Keratinocyte (primary cell): ENCODE results near the gene TMEM270. TPM values are rescaled to one million over a fixed set of nuclear protein-coding genes. Genes with fewer than 3 reads are reported as not detected.
"Not testable (repeated sequence)": the region's sequence is repeated elsewhere in the genome, so short reads cannot be mapped to it uniquely, and the experiment has no call there.

ENCODE experiments used
- DNase-seq: peaks from one replicate; pipeline ENCODE4 v3.0.0-alpha.2; 2011; ENCODE audit warnings: low read depth, missing footprints, low spot score
- FAIRE-seq: peaks from 2 replicates; lab custom pipeline; 2011; peaks lifted over from hg19 to GRCh38; lab: Jason Lieb, UNC
- H2AFZ ChIP-seq: 2 replicates; pipeline ENCODE4 v1.6.0; 2012; ENCODE audit warnings: low read length, control low read depth, inconsistent platforms; ENCODE audit not compliant: control insufficient read depth
- H3K27ac ChIP-seq: 2 replicates; pipeline ENCODE4 v1.5.1; 2011; ENCODE audit warnings: low read length; ENCODE audit not compliant: control insufficient read depth, insufficient read depth
- H3K27me3 ChIP-seq: 3 replicates; pipeline ENCODE4 v1.6.0; 2011; ENCODE audit warnings: low read length; ENCODE audit not compliant: control insufficient read depth, insufficient read depth; ENCODE audit errors: extremely low read depth
- H3K36me3 ChIP-seq, 2 experiments: 2 replicates in 1 of 2; 3 replicates in 1 of 2; pipeline ENCODE4 v1.5.1; 2011; ENCODE audit warnings: low read length in 2 of 2, mild to moderate bottlenecking in 1 of 2; ENCODE audit not compliant: control insufficient read depth in 2 of 2, insufficient read depth in 2 of 2; ENCODE audit errors: extremely low read depth in 1 of 2
- H3K4me1 ChIP-seq: 3 replicates; pipeline ENCODE4 v1.5.1; 2011; ENCODE audit warnings: low read length; ENCODE audit not compliant: control insufficient read depth, insufficient read depth; ENCODE audit errors: extremely low read depth
- H3K4me2 ChIP-seq: 3 replicates; pipeline ENCODE4 v1.6.0; 2011; ENCODE audit warnings: low read depth, low read length; ENCODE audit not compliant: control insufficient read depth, insufficient read depth; ENCODE audit errors: extremely low read depth
- H3K4me3 ChIP-seq, 3 experiments: fragments of 200-600 bp in 1 of 3; sonication (generic) in 1 of 3; 2 replicates in 2 of 3; 3 replicates in 1 of 3; pipeline ENCODE4 v1.5.1; 2011 to 2016; ENCODE audit warnings: low read length in 3 of 3, mild to moderate bottlenecking in 3 of 3, control low read depth in 2 of 3, inconsistent platforms in 1 of 3, low read depth in 1 of 3, mixed read lengths in 1 of 3, mixed run types in 1 of 3, moderate library complexity in 1 of 3; ENCODE audit not compliant: control insufficient read depth in 2 of 3, insufficient read depth in 2 of 3; ENCODE audit errors: extremely low read depth in 1 of 3
- H3K79me2 ChIP-seq: 2 replicates; pipeline ENCODE4 v1.6.0; 2012; ENCODE audit warnings: low read length; ENCODE audit not compliant: control insufficient read depth, insufficient read depth
- H3K9ac ChIP-seq: 3 replicates; pipeline ENCODE4 v1.6.0; 2011; ENCODE audit warnings: low read length; ENCODE audit not compliant: control insufficient read depth, insufficient read depth; ENCODE audit errors: extremely low read depth
- H3K9me1 ChIP-seq: 3 replicates; pipeline ENCODE4 v1.6.0; 2011; ENCODE audit warnings: low read length; ENCODE audit not compliant: control insufficient read depth, insufficient read depth; ENCODE audit errors: extremely low read depth
- H3K9me3 ChIP-seq: 2 replicates; pipeline ENCODE4 v1.5.1; 2012; ENCODE audit warnings: low read depth, low read length; ENCODE audit not compliant: control insufficient read depth
- H4K20me1 ChIP-seq: 3 replicates; pipeline ENCODE4 v1.6.0; 2011; ENCODE audit warnings: low read length; ENCODE audit not compliant: control insufficient read depth, insufficient read depth; ENCODE audit errors: extremely low read depth
- EZH2 ChIP-seq: IDR thresholded peaks from one replicate; pipeline ENCODE4 v1.6.1; 2012; ENCODE audit warnings: inconsistent platforms, mild to moderate bottlenecking, low read length, moderate library complexity
- dilution Hi-C: fragments of 300-500 bp; cut with MboI; formaldehyde crosslinking; loops from one replicate; pipeline ENCODE4 v1.7.0; 2020; ENCODE audit warnings: low sequenced_read_pairs; ENCODE audit not compliant: extremely low pct_ligation_motif_present
- polyA plus RNA-seq, 5 experiments: library from polyadenylated mRNA; depleted of rRNA in 3 of 5; stranded (reverse) in 3 of 5; stranded (forward) in 1 of 5; unstranded in 1 of 5; fragments of >200 nt; gene quantifications; 1 replicate in 1 of 5; 2 replicates in 3 of 5; 3 replicates in 1 of 5; pipeline versions ENCODE4 v1.2.1 to v1.2.3, GENCODE V29; 2011 to 2012; ENCODE audit warnings: missing spikeins in 2 of 5, low read depth in 1 of 5, low replicate concordance in 1 of 5
- TF ChIP-seq, protein P1 (sequence below), 3 experiments: IDR thresholded peaks in 1 of 3; conservative IDR thresholded peaks in 1 of 3; optimal IDR thresholded peaks in 1 of 3; 2 replicates in 2 of 3; 3 replicates in 1 of 3; pipeline versions ENCODE3 to v1.5.1; 2011; ENCODE audit warnings: low read length in 3 of 3, mild to moderate bottlenecking in 3 of 3, moderate library complexity in 2 of 3, control low read depth in 1 of 3, inconsistent platforms in 1 of 3; ENCODE audit not compliant: insufficient read depth in 2 of 3; ENCODE audit errors: extremely low read depth in 1 of 3

The TMEM270 gene
- polyA plus RNA-seq, 1 donor (not counting 4 experiments of a cell fraction or from before 2014, with no cell fraction given), result not detected

DNA sequence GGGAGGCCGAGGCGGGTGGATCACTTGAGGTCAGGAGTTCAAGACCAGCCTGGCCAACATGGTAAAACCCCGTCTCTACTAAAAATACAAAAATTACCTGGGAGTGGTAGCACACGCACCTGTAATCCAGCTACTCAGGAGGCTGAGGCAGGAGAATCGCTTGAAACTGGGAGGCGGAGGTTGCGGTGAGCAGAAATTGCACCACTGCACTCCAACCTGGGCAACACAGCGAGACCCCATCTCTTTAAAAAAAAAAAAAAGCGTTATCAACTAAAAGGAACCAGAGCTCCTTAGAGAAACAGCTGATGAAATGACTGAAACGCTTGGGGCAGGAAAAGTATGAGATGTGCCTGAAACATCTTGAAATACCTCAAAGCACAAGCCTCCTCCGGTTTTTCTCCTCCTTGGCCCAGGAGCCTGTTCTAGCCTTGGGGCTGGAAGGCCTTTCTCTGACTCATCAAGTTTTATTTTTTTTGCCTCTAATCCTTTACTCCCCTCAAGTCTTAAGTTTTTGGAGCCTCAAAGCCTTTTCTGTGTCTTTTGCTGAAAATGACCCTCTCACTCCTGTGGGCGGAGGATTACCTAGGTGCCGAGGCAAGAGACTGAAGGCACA is 16.0 kb upstream of the TMEM270 start:
- H3K27ac ChIP-seq, result peak overlapping the region; percentile 40
- DNase-seq (no peak), FAIRE-seq (no peak)
- no peak overlapping the region for H3K4me3 ChIP-seq
- H3K27me3 ChIP-seq, result no peaks in the 10 kb centered on the region
- peak overlapping the region; percentile 48 for H3K4me2 ChIP-seq
- TF ChIP-seq, protein P1, sequence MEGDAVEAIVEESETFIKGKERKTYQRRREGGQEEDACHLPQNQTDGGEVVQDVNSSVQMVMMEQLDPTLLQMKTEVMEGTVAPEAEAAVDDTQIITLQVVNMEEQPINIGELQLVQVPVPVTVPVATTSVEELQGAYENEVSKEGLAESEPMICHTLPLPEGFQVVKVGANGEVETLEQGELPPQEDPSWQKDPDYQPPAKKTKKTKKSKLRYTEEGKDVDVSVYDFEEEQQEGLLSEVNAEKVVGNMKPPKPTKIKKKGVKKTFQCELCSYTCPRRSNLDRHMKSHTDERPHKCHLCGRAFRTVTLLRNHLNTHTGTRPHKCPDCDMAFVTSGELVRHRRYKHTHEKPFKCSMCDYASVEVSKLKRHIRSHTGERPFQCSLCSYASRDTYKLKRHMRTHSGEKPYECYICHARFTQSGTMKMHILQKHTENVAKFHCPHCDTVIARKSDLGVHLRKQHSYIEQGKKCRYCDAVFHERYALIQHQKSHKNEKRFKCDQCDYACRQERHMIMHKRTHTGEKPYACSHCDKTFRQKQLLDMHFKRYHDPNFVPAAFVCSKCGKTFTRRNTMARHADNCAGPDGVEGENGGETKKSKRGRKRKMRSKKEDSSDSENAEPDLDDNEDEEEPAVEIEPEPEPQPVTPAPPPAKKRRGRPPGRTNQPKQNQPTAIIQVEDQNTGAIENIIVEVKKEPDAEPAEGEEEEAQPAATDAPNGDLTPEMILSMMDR (optimal IDR thresholded peaks at IDR 0.05 in 1 of 3, IDR thresholded peaks at IDR 0.05 in 1 of 3, conservative IDR thresholded peaks at IDR 0.05 in 1 of 3; ENCODE audit: extremely low read depth in 1 of 3, insufficient read depth in 2 of 3, low read length in 3 of 3), result no peak
- no peak for TF ChIP-seq EZH2
- H2AFZ ChIP-seq, result no peak overlapping the region
- H3K79me2 ChIP-seq, result no peaks in the 10 kb centered on the region
- H3K9ac ChIP-seq, result peak overlapping the region; percentile 37
- H3K9me3 ChIP-seq, result no peaks in the 10 kb centered on the region
- dilution Hi-C loops, result no loop called here
- no peaks in the 10 kb centered on the region for H3K9me1 ChIP-seq
- peaks cover 47% of the 10 kb centered on the region for H3K4me1 ChIP-seq
- H4K20me1 ChIP-seq, result no peaks in the 10 kb centered on the region
- peaks cover 0 to 3% of the 10 kb centered on the region in 2 experiments for H3K36me3 ChIP-seq

DNA sequence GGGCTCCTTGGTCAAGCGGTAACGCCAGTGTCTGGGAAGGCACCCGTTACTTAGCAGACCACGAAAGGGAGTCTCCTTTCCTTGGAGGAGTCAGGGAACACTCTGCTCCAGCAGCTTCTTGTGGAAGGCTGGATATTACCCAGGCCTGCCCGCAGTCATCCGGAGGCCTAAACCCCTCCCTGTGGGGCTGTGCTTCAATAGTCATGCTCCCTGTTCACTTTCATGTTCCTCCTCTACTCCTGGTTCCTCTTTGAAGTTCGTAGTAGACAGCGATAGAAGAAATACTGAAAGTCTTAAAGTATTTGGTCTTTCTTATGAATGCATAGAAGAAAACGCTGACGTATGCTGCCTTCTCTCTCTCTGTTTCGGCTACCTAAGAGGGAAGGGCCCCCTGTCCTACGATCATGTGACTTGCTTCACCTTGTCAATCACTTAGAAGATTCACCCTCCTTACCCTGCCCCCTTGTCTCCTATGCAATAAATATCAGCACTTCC is 15.2 kb upstream of the TMEM270 start:
- H3K4me1 ChIP-seq, result peaks cover 54% of the 10 kb centered on the region
- H3K9me1 ChIP-seq, H3K79me2 ChIP-seq, H3K9me3 ChIP-seq, H4K20me1 ChIP-seq, H3K27me3 ChIP-seq, H3K36me3 ChIP-seq, H3K9ac ChIP-seq, dilution Hi-C loops, FAIRE-seq, DNase-seq, H2AFZ ChIP-seq, H3K4me3 ChIP-seq, H3K4me2 ChIP-seq: not testable (repeated sequence)
- peak overlapping the region; percentile 34 for H3K27ac ChIP-seq
